Breast epithelium (tissue), 3 donors: ENCODE measurements around the gene NLK.

Source experiments
- POLR2A ChIP-seq: fragments of 450-650 bp; IDR thresholded peaks from one replicate; pipeline ENCODE4 v1.6.1; 2016; ENCODE audit warnings: antibody characterized with exemption, mild to moderate bottlenecking, moderate library complexity
- TF ChIP-seq, protein P1 (sequence below), 3 donors: fragments of 450-650 bp; IDR thresholded peaks; one replicate each; pipeline ENCODE4 v1.5.1; 2016 to 2017; ENCODE audit warnings: antibody characterized with exemption in 3 of 3, mild to moderate bottlenecking in 3 of 3, moderate library complexity in 3 of 3

GRCh38 chr17:28199728-28200127, 157.3 kb downstream of the NLK start:
- TF ChIP-seq POLR2A = no peak
- TF ChIP-seq, protein P1, sequence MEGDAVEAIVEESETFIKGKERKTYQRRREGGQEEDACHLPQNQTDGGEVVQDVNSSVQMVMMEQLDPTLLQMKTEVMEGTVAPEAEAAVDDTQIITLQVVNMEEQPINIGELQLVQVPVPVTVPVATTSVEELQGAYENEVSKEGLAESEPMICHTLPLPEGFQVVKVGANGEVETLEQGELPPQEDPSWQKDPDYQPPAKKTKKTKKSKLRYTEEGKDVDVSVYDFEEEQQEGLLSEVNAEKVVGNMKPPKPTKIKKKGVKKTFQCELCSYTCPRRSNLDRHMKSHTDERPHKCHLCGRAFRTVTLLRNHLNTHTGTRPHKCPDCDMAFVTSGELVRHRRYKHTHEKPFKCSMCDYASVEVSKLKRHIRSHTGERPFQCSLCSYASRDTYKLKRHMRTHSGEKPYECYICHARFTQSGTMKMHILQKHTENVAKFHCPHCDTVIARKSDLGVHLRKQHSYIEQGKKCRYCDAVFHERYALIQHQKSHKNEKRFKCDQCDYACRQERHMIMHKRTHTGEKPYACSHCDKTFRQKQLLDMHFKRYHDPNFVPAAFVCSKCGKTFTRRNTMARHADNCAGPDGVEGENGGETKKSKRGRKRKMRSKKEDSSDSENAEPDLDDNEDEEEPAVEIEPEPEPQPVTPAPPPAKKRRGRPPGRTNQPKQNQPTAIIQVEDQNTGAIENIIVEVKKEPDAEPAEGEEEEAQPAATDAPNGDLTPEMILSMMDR (IDR thresholded peaks at IDR 0.05) = no peak
